GM19043 (cell line): ENCODE results near the gene CASP1.

ENCODE experiments used
- ATAC-seq: cut with Tn5 transposase; IDR thresholded peaks from one replicate; pipeline ENCODE4 v1.9.1; 2021; ENCODE audit warnings: low read depth; ENCODE audit not compliant: unreplicated experiment

The CASP1 gene

DNA sequence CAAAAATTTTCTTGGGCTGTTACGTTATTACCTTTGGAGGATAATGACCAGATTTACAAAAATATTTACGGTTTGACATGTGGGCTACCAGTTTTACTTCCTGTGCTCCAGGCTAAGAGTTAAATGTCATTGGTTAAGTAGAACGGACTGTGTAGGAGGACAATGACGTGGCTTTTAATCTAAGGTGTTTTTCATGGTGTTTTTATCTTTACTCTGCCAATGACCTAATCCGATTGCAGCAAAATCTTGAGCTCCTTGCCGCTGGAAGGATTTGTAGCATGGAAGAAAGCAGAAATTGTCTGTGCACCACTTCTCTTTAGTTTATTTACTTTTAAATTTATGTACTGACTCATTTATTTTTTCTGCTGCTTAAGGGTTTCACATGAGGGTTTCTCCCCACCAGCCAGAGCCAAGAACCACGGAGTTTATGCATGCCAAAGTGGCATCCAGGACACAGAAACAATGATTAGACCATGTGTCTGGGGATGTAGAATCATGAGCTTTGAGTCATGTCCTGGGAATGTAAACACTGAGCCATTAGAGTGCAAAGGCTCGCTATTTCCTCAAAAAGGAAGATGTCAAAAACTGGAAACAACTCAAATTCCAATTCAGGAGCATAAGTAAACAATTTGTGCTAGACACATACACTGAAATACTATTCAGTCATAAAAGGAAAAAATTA is 12.1 kb upstream of the CASP1 start:
- ATAC-seq = no peak

DNA sequence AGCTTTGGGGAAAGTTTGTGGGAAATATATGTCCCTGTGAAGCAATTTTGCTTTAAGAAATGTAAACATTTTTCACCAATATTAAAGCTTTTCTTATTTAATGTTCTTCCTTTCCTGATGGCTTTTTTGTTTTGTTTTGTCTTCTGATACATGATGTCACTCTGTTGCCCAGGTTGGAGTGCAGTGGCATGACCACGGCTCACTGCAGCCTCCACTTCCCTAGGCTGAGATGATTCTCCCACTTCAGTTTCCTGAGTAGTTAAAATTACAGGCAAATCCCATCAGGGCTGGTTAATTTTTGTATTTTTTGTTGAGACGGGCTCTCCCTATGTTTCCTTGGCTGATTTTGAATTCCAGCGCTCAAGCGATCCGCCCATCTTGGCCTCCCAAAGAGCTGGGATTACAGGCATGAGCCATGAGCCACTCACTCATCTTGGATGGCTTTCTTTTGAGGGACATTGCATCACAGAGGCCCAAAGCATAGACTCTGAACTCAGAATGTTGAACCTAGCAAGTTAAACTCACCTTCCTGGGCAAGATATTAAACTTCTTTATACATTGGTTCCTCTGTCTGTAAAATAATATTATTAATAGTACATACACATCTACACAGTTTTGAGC is 10.8 kb upstream of the CASP1 start:
- no peak for ATAC-seq

DNA sequence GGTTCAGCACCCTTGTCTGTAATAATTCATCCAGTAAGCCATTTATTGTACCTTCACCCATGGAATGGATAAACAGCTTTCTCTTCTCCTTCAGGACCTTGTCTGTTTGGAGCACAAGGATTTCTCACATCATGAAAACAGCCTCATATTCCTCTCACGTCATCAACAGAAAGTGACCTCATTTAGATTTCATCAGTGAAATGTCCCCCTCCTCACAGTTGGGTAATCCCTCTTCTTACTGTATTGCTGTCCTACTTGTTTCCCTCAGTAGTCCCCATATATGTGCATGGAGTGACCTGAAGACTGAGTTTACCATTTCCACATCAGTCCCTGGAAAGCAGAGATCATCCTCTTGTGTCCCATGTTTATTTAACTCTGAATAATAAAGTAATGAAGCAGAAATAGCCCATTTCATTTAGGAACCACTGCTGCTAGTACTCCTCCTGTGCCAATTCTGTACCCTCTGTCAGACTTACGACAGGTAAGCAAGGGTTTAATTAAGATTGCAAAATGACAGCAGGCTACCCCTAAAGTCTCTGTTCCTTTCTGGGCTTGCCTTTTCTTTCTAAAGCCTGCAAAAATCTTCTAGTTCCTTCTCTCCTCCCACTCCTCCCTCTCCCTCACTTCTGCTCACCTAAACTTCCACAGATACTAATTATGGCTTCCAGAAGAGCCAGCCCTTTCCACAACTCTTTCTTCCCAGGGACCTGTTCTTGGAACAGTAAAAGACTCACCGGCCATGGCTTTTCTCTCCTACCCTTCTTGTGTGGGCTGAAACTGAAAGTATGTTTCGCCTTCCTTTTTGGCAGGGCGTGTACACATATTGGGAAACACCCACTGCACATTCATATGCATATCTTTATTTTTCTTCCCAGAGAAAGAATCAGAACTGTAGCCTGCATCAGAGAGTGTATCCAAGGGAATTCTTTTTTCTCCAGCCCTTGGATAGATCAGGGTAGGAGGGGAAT is 9.9 kb upstream of the CASP1 start, which contains the start of gene CARD16:
Gene CARD16, minus strand, starts transcription at position 779 of the 968 bp plus-strand sequence. Its CDS starts 38 bp downstream, at position 741.
- ATAC-seq = peak; percentile 98

DNA sequence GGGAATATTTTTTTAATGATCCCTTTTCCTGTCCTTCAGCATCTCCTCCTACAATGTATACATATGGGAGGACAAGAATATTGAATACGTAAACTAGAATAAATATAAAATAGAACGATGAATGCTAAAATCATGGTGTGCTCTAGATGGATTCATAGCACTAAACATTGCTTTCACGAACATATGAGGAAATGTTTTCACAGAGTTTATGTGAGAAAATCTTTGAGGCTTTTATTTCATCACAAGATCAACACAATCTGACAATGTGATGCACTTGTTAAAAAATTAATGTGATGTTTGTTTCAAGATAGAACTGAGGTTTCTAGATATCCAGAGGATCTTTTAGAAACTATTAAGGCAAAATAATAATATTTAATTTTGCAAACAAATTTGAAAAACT is 7.2 kb upstream of the CASP1 start:
- ATAC-seq = no peak

DNA sequence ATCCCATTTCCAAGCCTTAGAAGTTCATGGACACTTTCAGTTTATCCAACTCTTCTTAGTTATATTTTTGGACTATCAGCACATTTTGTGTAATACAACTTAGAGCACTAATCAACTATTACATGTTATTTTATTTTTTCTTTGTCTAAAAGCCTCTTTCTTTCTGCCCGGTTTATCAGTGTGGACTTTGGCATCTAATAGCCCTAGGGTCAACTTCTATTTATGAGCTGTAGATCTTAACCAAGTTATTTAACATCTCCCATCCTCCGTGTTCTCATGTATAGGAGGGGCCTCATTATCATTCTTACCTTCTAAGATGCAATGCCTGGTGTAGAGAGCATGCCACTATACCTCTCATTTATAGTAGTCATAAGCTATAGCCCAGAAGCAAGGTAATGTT is 5.8 kb upstream of the CASP1 start:
- no peak for ATAC-seq

DNA sequence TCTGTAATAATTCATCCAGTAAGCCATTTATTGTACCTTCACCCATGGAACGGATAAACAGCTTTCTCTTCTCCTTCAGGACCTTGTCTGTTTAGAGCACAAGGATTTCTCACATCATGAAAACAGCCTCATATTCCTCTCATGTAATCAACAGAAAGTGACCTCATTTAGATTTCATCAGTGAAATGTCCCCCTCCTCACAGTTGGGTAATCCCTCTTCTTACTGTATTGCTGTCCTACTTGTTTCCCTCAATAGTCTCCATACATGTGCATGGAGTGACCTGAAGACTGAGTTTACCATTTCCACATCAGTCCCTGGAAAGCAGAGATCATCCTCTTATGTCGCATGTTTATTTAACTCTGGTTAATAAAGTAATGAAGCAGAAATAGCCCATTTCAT is 556 bp downstream of the CASP1 start:
- ATAC-seq = peak; percentile 2

DNA sequence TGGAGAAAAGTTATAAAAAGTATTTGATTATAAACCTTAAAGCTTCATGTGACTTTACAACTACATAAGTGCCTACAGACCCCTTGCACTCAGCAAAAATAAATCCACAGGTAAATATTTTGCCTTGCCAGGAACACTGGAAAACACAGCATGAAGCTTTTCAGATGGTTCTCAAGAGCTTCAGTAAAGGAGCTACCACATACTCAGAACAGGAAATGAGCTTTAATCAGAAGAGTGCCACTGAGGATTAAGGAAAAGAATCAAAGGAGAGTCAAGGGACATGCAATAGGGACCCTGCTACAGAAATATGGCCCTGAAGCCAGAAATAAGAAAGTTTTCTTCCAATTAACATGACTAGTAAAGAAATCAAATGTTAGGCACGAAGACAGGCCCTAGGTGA is 1.2 kb downstream of the CASP1 start:
- no peak for ATAC-seq

DNA sequence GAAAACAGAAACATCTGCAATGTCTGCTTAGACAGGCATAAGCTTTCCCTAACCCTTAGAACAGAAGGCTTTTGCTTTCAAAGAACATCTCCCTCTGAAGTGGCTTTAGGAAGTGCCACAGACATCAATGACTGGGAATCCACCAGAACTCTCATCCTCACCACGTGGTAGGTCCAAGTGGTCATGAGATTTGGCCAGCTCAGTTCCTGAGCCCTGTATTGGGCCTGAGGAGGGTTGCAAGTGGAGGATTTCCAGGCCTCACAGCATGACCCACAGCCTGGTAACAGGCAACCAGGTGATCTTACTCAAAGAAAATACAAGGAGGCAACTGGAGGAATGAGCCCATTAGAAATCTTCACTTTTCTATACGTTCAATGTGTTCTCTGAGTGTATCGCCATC is 1.6 kb downstream of the CASP1 start:
- no peak for ATAC-seq

DNA sequence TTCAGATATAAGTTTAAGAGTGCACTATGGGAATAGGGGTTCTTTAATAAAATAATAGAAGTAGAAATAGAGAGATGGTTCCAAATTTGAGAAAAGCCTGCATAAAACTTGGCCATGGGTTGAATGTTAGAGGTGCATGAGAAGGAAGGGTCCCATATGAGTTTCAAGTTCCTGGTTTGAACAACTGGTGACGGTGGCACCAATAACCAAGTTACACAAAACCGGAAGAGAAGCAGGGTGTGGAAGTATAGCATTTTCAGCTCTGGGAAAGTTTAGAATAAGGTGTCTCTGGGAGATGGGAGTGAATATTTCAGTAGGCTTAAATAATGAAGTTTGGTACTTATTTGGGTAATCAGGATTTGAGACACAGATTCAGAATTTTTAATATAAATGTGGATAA is 2.4 kb downstream of the CASP1 start:
- no peak for ATAC-seq

DNA sequence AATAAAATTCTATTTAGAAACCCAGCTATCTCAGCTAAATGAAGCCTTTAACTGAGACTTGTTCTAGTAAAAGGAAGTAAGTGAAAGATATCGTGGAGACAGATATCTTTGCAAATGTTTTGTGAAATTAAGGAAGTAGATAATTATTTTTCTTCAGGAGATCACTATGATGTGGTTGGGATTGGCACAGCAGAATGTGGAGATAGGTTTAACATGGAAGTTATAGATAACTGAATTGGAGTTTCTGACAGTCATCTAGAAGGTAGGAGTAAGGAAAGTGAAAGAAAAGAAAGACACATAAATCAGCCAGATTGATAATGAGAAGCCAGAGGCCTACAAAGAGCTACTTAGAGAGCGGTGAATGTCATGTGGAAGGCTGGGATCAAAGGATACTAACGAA is 7.3 kb downstream of the CASP1 start:
- ATAC-seq = no peak

DNA sequence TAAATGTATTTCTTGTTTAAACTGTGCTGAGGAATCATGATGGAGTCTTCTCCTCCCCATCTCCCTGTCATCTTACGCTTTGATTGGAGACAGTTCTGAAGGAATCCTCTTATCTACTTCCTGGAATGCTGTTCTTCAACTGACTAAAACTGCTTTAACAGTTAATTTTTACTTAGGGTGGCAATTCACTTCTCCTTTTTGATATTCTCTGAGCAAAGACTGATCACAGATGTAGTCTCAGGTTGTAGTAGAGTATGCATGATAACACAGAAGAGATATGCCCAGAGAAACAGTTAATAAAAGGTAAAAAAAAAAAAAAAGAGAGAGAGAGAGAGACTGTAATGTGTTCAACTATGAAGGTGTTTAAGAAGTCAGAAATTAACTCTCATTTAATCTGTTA is 10.6 kb downstream of the CASP1 start:
- ATAC-seq = no peak

DNA sequence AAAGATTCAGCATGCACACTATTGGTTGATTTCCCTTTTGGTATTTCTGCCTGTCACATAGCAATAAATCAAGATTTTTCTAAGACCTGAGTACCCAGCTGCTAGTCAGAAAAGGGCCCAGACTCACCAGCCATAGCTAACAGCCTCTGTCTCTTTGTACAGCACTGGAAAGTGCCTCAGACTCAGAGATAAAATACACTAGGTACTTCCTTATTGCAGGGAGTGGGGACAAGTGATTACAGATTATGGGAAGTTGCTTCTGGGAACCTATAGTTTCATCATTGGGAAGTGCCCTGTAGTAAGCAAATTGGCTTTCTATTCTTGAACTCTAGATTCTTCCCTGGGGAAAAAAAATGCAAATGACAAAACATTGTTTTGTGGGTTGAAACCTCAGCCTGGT is 11.9 kb downstream of the CASP1 start, which contains the start of gene CASP5:
Gene CASP5, minus strand, starts transcription at position 166 of the 400 bp plus-strand sequence. Its CDS starts 32 bp downstream, at position 134.
- ATAC-seq = no peak

DNA sequence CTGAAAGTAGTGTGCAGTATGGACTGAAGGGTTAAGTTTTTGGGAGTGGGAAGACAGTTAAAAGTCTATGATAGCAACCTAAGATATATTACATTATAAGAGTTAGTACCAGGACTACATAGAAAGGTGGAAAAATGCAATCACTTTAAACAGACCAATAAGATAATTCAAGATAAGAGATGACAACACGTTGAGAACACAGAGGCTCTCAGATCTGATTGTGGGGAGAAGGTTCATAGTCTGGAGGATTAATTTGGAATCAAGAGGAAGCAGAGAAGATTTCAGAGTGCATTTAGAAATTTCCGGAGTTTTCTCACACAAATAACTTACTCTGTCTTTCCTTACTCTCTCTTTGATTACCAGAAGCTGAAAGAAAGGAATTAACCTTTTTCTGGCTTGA is 12.4 kb downstream of the CASP1 start:
- ATAC-seq = no peak

DNA sequence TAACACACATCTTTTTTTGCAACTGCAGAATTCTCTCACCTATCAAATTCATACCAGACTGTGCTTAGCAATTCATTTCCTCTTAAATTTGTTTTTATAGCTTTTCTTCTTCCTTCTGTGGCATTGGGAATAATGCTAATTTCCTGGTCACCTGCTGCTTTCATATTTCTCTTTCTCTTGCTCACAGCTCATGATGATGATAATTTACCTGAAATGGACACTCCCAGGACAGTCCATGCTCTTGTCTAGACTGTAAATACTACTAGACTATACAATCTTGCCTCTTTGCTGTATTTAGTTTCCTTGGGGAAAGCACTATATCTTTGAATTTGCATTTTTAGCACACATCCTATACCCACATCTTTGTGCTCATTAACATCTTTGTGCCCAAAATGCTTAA is 27.5 kb downstream of the CASP1 start:
- ATAC-seq = no peak

DNA sequence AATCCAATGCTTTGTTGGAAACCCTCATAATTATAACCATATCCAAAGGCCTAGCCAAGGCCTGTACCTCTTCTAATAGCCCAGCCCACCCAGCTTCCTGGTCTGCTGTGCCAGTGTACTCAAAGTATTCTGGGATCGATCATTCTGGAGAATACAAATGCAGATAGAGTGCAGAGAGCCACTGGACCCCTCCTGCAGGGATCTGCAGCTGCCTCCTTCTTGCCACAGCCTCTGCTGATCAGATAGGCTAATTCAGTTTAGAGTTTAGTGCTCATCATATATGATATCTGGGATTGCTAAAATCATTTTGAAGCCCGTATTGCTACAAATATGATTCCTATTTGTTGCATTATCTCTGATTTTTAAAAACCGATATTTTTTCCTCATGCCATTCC is 29.5 kb downstream of the CASP1 start:
- ATAC-seq = no peak

DNA sequence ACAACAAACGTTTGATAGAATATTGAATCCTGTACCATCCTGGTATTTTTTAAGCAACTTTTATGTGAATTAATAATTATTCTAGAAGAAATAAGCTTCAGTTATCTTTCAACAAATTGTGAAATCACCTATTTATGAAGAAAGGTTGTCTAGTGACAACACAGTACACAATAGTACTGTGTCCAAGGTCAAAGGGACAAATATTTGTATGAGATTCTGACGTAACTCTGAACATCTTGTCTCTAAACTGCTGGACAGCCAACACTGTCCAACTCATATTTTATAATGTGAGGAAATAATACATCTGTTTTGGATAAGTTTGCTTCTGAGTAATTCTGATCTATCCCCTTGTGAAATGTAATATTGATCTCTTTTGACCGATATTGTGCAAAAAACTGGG is 30.9 kb downstream of the CASP1 start:
- no peak for ATAC-seq

DNA sequence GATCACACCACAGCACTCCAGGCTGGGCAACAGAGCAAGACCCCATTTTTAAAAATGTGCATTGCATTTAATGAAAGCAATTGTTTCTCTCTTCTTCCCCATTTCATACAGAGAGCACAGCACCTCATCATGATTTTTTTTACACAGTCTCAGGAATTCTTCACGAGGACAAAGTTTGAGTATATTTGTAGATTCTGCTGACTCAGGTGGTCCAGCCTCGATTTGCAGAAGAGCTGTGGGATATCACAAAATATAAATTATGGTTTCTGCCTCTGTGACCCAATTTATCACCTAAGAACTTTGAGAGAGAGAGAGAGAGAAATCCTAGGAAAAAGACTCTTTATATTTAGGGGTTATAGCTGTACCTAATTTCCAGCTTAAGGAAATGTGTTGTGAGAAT is 31.8 kb downstream of the CASP1 start:
- no peak for ATAC-seq

DNA sequence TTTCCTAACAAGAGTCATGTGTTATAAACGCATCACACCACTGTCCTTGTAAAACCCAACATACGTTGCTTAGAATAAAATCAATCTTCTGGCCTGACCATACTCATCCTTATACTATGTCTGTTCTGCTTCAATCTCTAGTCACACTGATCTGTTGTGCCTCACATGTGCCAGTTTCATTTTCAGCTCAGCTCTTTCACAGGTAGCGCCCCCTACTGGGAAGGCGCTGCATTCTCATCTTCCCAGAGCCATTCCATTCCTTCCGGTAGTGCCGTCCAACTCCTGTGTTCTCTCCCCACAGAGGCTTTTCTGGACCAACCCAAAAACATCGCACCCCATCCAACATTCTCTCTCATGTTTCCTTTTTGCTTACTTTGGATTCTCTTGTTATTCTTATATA is 34.1 kb downstream of the CASP1 start:
- peak; percentile 83 for ATAC-seq

DNA sequence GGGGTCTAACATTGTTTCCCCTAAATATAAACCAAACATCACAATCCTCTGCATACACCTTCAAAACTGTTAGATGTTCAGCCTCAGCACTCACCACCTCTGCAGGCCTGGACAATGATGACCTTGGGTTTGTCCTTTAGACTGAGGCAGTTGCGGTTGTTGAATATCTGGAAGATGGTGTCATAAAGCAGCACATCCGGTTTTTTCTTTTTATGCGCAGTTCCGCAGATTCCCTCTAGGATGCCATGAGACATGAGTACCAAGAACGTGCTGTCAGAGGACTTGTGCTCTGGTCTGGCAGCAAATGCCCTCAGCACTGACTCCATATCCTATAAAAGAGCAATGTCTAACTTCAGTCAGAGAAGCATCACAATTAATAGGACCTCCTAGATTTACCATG is 34.8 kb downstream of the CASP1 start:
- ATAC-seq = no peak

DNA sequence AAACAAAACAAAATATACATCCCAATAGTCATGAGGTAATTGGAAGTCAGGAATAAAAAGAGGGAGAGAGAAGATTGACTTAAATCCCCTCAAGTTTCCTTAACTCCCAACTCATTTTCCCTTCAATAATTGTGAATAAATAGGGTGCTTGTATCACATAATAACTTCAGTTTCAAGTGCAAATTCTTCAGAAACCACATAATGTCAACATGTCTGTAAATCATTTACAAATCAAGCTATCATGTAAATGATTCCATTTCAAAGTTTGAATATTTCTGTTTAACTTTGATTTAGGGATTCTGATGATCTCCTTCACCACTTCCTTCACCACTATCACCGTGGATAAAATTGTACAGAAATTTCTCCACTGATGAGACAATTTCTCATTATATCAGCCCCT is 35.2 kb downstream of the CASP1 start:
- ATAC-seq = no peak

DNA sequence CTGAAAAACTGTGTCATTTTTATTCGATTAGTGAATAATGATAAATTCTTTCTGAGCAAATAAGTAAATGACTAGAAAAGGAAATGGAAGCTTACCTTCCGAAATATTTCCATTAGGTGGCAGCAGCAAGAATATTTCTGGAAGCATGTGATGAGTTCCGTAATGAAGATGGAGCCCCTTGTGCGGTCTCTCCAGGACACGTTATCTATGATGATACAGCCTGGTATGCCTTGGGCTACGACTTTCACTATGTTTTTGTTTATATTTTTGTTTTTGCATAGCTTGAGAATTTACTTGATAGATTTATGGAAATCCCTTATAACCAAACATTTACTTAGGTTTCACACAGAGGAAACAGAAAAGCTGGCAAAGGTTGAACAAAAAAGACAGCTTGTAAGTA is 37.7 kb downstream of the CASP1 start:
- ATAC-seq = no peak
